NCI-H748 (cell line): ENCODE results near the gene ISL1.

Experiments used
- DNase-seq: peaks from one replicate; lab custom pipeline; 2025; ENCODE audit not compliant: unreplicated experiment; lab: John Stamatoyannopoulos, UW

The ISL1 gene

GRCh38 chr5:51439232-51439631 lies 56.0 kb downstream of the ISL1 start:
- DNase-seq: no peak
